Measurements from ENCODE around the gene DAP3.
"Not testable (repeated sequence)": the region's sequence is repeated elsewhere in the genome, so short reads cannot be mapped to it uniquely, and the experiment has no call there.

The DAP3 gene

DNA sequence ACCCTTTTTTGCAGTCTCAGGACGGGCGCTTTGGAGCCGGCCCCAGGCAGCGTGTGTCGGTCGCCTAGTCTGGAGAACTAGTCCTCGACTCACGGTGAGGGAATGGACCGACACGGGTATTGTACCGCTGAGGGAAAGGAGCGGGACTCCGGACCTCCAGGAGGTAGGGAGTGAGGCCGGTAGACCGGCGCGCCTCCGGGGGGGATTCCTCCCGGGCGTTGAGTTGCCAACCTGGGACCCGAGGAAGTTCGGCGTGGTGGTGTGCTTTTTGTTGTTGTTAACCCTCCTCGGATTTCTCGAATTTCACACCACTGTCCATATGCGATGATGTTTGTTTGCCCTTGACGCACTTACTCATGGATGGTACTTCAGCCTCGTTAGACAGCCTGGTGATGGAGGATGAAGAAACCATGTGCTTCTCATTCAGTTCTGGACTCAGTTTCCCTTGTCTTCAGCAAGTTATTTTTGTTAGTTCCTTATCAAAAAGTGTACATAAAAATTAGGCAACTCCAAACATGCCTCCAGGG lies at the start of gene DAP3:
Gene DAP3 (plus strand): TSS at position 11 of the 527 bp plus-strand sequence. CDS start 20,689 bp downstream, outside the sequence.
- peak; percentile 24 for DNase-seq

DNA sequence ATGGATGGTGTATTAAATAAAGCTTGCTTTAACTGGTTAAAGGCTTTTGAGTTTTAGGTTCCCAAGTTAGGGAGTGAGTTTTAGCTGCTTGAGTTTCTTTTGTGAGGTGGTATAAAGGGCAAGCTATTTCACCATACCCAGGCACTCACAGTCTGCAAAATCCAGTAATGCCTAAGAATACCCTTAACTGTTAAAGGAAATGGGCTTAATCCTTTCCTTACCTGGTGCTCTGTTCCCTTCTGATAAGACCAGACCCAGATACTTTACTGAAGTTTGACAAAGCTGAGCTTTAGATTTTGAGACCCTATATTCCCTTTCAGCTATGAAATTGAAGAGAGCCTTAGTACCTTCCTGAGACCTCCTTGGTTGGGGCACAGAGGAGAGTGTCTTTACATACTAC lies 48.5 kb upstream of the DAP3 start:
- DNase-seq, result no peak

DNA sequence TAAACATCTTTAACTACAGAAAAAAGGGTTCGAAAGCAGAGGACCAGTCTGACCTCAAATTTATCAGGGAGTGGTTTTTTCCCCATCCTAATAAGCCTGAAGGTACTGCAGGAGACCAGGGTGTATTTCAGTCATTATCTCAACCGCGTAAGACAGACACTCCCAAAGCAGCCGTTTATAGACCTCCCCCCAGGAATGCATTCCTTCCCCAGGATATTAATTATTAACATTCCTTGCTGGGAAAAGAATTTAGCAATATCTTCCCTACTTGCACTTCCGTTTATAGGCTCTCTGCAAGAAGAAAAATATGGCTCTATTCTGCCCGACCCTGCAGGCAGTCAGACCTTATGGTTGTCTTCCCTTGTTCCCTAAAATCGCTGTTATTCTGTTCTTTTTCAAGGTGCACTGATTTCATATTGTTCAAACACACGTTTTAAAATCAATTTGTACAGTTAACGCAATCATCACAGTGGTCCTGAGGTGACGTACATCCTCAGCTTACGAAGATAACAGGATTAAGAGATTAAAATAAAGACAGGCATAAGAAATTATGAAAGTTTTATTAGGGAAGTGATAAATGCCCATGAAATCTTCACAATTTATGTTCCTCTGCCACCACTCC lies 46.2 kb upstream of the DAP3 start:
- DNase-seq, result not testable (repeated sequence)

DNA sequence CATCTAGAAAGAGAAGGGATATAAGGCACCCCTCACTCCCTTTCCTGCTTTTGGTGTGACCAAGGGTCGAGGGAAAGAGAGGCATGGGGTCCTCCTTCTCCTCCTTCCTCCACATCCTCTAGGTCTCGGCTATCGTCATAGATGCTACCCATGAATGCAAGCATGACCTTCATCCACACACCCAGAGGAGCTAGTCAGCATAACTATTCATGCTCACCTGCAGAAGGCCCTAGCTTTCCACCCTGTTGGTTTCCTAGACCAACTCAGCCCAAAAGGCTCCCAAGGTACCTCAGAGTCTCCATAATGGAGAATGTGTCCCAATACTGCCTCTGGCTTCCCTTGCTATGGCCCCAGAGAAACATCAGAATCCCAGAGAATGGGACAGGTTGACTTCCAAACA lies 45.7 kb upstream of the DAP3 start:
- no peak for DNase-seq

DNA sequence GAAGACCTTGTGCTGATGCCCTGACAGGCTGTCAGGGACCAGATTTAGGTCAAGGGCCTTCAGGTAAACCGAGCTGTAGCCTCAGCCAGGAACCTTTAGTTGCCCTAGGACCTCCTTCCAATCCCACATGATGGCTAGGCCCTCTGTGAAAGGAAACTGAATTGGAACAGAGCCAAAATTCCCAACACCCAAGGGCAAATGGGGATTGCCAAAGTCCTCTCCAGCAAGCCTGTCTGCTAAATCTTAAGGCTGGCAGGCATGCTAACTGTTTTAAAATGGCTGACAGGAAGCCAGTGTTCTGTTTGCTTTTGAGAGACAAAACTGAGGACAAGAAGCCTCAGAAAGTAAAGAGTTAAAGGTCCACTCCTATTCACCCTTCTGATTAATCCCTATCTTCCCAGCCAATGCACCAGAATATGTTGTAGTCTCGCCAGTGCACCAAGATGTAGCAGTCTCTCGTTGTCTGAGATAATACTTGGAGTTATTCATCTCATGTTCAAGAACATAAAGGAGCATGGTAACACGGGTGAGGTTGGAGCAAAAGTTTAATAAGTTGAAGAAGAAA lies 43.8 kb upstream of the DAP3 start:
- DNase-seq, result no peak

DNA sequence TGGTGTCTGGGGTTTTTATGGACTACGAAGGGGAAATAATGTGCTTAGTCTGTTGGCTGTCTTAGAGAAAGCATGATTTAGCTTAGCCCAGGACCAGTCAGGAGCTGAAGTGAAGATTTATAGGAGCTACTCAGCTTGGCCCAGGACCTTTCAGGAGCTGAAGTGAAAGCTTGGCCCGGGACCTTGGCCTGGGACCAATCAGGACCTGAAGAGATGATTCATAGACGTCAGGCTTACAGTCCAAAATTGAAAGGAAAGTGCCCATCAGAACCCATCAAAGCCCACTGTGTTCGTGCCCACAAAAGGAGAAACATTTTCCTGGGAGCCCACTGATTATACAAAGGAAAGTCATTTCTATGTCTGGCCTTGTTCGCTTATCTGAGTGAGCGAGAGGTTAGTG lies 43.2 kb upstream of the DAP3 start:
- DNase-seq, result no peak

DNA sequence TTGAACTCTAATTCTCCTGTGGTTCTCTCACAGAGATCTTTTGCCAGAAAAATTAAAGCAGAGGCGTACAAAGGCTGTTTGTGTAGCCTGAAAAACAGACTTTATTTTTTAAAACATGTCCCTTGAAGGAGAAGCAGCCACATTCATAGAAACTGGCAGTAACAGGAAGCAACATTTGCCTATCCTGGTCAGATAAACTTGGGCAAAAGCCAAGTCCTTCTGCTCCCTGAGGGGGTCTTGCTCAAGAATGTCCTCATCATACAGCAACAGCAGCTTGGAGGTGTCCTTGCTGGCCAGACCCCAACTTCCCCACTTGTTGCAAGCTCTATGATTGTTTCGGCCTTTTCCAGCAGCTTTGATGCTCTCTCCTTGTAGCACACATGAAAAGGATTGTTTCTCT lies 42.6 kb upstream of the DAP3 start:
- DNase-seq, result no peak

DNA sequence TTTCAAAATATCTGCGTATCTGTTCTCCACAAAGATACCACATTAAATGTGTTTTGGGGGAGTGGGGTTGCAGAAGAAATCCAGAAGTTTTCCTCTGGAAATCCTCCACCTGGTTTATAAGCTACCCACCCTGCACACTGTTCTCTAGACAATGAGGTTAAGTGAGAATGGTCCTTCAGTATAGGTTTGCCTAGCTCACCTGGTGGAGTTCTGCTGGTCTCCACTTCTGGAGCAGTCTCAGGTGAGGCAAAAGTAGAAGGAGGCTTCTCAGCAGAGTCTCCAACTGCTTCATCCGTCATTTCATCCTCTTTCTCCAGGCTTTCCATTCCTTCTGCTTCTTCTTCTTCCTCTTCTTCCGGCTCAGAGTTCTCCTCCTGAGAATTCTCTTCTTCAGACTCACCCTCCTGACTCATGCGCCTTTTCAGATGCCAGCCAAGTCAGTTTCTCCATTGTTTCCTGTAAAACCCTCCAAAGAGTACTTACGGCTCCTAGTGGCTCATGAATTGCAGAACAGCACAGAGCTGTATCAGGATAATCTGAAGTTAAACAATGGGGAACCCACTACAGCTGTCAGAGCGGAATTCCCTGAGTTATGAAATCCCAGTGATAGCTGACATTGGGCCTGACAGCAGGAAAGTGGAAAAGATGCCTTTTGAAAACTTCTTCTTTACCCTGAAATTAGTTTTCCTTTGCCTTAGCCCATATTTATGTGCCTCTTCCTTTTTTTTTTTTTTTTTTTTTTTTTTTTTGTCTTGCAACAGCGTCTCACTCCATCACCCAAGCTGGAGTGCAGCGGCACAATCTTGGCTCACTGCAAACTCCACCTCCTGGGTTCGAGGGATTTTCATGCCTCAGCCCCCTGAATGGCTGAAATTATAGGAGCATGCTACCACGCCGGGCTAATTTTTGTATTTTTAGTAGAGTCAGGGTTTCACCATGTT lies 40.4 kb upstream of the DAP3 start:
- DNase-seq, result no peak

DNA sequence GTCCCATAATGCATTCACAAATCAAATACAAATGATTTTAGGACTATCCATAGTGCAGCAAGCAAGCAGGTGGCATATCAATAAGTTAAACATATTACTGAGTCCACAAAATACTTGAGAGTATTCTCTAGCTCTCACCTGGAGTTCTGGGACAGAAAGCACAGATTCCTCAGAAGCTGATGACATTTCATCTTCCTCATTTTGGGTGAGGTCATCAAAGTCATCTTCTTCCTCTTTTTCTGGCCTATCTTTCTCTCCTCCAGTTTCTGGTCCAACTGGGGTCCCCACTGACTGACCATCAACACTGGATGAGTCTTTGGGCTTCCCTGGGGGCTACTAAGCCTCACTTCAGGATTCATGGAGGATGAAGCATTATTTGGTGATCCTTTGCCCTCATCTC lies 39.2 kb upstream of the DAP3 start:
- no peak for DNase-seq

DNA sequence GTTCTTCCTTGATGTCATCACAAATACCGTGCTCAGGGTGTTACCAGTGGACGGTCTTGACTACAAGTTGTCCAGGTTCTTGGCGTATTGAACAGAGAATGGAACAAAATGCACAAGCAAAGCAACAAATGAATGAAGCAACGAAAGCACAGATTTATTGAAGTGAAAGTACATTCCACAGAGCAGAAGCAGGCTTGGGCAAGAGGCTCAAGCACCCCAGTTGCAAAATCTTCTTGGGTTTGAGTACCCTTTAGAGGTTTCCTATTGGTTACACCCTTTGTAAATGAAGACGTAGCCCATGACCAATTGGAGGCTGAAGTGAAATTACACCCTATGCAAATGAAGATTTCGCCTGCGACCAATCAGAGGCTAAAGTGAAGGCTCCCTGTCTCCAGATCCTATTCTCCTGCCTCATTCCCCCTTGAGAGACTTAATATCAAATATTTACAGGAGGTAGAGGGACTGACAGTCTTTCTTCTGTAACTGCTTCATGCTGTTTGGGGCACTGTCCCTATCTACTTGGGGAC lies 38.6 kb upstream of the DAP3 start:
- no peak for DNase-seq

DNA sequence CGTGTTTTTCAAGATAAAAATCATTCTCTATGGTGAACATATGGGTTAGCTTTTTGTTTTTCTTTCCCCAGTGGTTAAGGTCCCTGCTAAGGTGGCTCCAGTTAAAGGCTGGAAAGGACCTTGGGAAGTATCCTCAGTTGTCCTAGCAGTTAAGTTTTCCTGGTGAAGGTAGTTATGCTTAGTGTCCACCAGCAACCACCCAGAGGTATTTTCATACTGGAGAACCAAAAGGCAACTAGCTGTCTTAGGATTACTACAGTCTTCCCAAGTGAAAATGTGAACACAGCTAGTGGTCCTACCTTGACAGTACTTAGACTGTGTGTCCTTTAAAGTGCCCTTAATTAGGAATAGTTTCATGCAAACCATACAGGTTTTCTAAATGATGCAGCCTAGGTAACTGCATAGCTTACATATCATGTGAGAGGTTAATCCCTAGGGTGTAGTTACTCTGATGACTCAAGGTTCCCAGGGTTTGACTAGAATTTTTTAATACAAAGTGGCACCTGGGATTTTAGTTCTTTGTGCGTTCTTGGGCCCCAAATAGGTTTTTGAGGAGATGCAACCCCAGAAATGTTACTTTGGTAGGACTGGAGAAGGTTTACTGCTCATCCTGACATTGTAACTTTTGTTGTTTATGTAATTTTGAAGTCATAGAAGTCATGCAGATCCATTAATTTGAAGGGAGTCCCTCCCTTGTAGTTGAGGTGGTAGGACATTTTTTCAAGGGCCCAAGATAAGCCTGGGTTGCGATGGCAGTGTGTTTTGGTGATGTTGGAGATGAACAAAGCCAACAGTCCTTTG lies 36.8 kb upstream of the DAP3 start:
- DNase-seq, result no peak

DNA sequence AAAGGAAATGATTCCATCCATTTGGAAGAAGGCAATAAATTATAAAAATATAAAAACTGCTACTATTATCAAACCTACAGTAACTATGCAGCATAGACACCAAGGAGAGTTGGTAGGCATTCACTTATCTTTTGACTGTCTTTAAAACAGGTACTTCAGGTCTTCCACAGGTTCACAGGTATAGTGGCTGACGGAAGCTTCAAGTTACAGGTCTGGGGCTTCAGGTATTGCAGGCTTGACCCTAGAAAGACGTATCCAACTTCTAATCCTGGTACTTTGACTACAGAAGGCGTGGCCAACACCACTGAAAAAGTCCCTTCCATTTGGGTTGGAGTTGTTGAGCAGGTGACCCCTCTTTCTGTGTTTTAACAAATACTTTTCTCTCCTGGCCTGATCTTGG lies 35.9 kb upstream of the DAP3 start:
- no peak for DNase-seq

DNA sequence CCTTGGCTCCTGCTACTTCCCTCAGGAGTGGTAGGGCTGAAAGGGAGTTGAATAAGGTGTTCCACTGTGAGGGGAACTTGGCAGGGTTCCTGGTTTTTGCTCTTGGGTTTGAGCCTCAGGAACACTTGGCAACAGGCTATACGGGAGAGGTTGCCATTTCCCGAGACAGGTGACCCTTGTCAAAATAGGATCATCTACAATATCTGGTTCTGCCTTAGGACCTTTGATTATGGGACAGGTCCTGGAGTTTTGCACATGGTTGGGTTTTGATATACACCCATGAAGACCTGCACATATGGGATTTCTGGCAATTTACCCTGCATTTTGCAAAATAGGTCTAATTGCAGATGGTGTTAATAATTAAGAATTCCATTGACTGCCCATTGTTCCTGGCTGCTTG lies 31.4 kb upstream of the DAP3 start:
- DNase-seq, result peak; percentile 72

DNA sequence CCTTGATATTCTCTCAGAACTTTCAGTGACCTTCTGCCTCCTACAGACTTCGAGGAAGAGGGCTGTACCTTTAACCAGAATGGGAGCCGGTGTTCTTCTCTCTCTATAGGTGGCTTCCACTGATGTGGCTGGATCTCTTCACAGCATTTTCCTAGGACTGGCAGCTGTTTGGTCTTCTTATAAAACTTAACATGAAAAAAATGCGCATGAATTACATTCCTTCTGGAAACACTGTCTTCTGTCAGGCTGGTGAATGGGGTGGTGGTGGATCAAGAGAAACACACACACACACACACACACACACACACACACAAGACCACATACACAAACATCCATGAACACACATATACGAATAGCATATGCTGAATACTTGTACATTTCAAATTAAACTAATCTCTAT lies 27.7 kb upstream of the DAP3 start:
- not testable (repeated sequence) for DNase-seq

DNA sequence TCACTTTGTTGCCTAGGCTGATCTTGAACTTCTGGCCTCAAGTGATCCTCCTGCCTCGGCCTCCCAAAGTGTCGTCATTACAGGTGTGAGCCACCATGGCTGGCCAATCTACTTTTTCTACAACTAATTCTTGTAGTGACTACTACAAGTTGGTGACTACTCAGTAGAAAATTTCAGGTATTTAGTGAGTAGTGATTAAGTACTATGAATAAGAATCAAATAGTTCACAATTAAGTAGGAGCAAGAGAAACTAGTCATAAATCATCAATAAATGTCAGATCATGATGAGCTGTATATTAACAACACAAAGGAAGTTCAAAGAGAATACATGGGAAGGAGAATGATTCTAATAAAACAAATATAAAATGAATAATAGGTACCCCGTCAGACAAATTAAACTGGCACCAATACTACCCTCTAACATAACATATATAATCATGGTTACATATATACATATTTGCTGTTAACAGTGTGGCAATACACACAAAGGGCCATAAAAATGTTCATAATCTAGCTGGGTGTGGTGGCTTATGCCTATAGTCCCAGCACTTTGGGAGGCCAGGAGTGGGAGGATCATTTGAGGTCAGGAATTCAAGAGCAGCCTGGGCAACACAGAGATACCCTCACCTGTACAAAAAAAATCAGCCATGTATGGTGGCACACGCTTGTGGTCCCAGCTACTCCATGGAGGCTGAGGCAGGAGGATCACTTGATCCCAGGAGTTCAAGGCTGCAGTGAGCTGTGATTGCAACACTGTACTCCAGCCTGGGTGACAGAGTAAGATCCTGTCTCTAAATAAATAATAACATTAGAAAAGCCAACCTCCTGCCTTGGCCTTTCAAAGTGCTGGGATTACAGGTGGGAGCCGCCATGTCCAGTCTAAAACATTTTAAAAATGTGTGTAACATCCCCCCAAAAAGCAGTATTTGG lies 19.4 kb upstream of the DAP3 start:
- DNase-seq, result no peak

DNA sequence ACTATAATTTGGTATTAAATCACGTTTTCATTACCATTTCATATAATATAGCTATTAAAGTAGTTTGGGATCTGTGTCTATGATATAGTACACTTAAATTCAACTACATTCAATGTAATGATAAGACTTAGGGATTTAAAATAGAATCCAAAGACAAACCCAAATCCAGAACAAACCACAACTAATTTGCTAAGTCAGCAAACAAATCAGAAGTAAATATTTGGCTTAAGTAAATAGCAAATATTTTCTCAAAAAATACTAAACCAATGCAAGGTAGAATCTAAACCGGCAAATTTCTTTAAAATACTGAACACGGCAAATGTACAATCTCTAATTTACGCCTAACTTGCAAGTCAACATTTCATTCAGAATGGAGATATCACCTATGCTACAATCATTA lies 17.1 kb upstream of the DAP3 start:
- DNase-seq, result no peak

DNA sequence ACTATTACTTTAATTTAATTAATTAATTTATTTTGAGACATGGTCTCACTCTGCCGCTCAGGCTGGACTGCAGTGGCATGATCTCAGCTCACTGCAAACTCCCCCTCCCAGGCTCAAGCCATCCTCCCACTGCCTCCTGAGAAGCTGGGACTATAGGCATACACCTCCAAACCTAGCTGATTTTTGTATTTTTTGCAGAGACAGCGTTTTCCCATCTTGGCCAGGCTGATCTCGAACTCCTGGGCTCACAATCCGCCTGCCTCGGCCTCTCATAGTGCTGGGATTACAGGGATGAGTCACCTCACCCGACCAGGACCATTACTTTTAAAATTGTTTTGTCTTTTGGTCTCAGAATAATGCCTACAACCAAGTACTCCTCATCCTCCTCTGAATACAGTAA lies 15.9 kb upstream of the DAP3 start:
- DNase-seq, result no peak

DNA sequence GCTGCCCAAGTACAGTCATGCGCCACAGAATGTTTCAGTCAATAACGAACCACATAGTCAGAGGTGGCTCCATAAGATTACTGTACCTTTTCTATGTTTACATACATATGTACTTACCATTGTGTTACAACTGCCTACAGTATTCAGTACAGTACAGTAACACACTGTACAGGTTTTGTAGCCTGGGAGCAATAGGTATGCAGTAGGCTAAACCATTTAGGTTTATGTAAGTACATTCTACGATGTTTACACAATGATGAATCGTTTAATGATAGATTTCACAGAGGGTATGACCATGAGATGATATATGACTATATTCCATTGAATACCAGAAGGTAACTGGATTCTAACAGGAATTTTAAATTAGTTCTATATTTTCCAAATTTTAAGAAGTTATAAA lies 10.9 kb upstream of the DAP3 start:
- DNase-seq, result no peak

DNA sequence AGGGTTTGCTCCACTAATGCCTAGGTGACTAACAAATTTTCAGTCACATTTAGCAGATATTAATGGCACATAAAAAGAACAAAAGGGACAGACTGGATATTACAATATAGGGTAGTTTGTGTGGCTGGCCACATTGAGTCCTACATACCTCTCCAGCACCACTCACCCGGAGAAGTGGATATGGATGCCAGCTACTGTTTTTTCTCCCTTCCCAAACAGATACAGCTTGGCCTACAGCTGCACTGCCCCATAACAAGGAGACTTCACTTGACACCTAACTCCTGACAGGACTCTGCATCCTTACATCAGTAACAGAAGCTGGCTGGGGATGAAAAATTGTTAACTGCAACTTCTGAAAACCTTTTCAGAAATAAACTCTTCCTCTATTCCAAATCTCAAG lies 9.9 kb upstream of the DAP3 start:
- not testable (repeated sequence) for DNase-seq

DNA sequence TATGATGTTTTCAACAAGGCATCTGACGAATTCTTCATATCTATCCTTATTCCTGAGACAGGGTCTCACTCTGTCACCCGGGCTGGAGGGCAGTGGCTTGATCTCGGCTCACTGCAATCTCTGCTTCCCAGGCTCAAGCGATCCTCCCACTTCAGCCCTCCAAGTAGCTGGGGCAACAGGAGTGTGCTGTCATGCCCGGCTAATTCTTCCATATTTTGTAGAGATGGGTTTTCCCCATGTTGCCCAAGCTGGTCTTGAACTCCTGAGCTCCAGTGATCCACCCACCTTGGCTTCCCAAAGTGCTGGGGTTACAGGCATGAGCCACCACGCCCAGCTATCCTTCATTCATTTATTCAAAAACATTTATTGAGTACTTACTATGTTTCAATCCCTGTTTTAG lies 8.4 kb upstream of the DAP3 start:
- DNase-seq, result no peak

DNA sequence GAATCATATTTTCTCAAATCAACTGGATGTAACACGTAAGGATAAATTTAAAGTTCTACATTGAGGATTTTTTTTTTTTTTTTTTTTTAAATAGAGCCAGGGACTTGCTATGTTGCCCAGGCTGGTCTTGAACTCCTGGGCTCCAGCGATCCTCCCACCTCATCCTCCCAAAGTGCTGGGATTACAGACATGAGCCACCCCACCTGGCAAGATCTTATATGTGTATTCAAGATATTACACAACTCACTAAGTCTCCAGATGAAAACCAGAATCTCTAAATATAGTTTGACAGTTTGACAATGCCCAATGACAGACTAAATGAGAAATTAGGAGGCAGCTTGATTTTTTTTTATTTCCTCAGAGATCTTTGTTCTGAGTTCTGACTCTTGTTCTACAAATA lies 7.1 kb upstream of the DAP3 start:
- DNase-seq, result no peak
